Kasumi-1 (cell line): ENCODE measurements around the gene KRT80.

Source experiments
- DNase-seq, 2 experiments: peaks; one replicate each; lab custom pipeline; 2025; lab: John Stamatoyannopoulos, UW

The KRT80 gene

DNA sequence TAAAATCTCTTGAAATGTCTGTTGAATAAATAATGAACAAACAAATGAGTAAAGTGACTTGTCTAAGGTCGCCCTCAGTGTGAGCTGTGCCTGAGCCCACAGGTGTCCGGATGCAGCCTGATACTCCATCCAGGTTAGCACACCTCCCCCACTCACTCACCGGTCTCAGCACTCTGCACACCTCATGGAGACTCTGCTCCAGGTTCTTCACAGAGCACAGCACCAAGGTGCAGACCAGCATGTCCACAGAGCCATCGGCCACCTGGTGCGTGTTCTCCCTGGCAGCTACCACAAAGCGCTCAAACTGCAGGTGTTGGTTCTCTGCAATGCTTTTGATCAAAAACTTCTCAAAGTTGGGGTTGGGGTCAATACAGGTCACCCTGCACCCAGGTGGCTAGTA, 37.1 kb upstream of the KRT80 start:
- DNase-seq: no peak

- DNase-seq: no peak
Observed at GRCh38 chr12:52228366-52228765, 36.6 kb upstream of the KRT80 start.

DNA sequence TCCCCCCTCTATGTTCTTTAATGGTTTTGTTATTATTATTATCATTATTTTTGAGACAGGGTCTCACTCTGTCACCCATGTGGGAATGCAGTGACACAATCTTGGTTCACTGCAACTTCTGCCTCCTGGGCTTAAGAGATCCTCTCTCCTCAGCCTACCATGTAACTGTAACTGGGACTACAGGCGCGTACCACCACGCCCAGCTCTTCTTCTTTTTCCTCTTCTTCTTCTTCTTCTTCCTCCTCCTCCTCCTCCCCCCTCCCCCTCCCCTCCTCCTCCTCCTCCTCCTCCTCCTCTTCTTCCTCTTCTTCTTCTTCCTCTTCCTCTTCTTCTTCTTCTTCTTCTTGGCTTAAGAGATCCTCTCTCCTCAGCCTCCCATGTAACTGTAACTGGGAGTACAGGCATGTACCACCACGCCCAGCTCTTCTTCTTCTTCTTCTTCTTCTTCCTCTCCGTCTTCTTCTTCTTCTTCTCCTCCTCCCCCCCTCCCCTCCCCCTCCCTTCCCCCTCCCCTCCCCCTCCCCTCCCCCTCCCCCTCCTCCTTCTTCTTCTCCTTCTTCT, 35.9 kb upstream of the KRT80 start:
- no peak for DNase-seq

DNA sequence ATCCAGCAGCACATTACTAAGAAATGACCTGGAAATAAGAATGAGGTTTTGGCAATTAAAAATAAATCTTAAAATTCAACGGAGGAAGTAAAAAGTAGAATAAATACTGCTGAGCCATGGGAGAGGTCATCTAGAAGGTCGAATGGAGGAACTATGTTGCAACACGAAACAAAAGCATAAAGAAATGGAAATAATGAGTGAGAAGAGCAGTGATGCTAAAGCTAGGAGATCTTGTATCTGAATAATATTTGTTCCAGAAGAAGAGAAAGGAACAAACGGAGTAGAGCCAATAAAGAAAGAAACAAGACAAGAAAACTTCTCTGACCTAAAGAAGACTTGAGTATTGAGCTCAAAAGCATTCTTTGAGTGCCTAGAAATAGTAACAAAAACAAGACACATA, 34.6 kb upstream of the KRT80 start:
- no peak for DNase-seq

DNA sequence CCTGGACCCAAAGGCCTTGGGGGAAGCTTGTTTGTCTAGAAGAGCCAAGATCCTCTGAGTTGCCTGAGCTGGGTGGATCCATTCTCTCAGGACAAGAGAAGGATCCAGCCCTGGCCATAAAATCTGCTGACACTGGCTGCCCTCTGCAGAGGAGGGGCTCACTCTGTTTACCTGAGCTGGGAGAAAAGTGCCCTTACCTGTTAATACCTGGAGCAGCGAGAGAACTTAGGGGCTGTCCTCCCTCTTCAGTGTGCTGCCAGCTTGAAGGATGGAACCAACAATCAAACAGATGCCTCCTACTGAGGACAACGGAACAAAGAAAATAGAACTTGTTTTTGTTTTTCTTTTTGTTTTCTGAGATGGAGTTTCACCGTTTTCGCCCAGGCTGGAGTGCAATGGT, 33.9 kb upstream of the KRT80 start:
- no peak for DNase-seq

GRCh38 chr12:52224151-52224550, 32.3 kb upstream of the KRT80 start:
- no peak for DNase-seq

DNA sequence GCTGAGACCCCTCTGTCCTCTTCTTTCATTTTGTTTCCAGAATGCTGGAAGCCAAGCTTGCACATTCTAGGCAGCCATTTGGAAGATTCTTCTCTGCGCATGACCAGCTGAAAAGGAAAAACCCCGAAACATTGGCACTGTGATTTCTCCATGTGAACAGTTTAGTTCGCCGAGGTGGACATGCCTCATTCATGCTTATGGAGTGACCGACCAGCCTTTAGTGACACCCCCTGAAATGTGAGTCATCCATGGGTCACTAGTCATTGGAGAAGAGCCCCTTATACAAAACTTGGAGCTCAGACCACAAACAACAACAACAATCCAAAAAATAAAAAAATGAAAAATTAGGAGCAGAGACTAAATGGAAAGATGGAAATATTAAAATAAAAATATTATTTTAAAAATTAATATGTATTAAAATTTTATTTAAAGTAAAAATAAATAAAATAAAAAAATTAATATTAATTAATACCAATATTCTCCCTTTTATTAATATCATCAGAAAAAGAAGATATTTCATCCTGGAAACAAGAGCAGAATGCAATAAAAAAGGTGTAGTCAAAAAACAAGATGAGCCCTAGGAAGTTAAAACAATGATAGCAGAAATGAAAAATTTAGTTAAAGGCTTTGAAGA, 31.7 kb upstream of the KRT80 start:
- DNase-seq: no peak

DNA sequence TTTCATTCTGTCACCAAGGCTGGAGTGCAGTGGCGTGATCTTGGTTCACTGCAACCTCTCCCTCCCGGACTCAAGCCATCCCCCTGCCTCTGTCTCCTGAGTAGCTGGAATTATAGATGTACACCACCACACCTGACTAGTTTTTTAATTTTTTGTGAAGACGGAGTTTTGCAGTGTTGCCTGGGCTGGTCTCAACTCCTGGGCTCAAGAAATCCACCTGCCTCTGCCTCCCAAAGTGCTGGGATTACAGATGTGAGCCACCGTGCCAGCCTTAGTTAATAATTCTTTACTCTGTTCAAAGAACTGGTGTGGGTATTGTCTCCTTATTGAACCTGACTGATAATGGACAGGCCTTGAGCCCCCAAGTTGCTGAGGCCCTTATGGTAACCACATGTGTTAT, 30.9 kb upstream of the KRT80 start:
- DNase-seq: no peak

DNA sequence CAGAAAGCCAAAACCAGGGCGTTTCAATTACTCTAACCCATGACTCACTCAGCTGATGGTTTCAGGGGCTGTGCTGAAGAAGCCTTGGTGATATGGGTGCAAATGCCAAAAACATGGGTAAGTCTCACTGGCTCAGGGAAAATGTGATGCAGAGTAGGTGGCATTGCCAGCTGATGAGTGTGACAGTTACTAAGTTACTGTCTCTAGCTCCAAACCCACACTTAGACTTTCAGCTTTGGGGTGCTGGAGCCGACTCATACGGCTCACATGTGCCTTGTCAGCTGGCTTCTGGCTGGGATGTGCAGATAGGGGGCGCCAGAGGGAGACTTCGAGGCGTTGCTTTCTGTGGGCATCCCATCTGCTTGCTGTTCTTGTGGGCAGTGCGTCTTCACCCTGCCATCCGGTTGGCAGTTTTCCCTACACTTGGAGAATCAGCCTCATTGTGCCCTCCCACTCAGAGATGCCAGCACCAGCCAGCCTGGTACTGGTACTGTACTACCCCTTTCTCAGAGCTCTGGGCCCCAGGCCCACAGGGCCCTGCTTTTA, 30.2 kb upstream of the KRT80 start:
- DNase-seq: peak; percentile 26 to 41

- no peak for DNase-seq
Observed at GRCh38 chr12:52221070-52221781, 29.4 kb upstream of the KRT80 start.

DNA sequence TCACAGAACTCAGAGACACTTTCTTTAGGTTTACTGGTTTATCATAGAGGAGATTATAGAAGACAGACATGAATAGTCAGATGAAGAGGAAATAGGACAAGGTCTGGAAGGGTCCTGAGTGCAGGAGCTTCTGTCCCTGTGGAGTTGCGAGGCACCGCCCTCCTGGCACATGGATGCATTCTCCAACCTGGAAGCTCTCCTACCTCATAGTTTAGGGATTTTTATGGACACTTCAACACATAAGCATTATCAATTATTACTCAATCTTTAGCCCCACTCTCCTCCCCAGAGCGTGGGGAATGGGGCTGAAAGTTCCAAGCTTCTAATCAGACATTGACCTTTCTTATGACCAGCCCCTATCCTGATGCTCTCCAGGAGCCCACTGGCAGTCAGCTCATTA, 28.7 kb upstream of the KRT80 start:
- DNase-seq: no peak

- DNase-seq: no peak
Observed at GRCh38 chr12:52218001-52218400, 26.2 kb upstream of the KRT80 start.

GRCh38 chr12:52217223-52217622, 25.4 kb upstream of the KRT80 start:
- DNase-seq: no peak

- DNase-seq: no peak
Observed at GRCh38 chr12:52216807-52217206, 25.0 kb upstream of the KRT80 start.

GRCh38 chr12:52216100-52216499, 24.3 kb upstream of the KRT80 start:
- no peak for DNase-seq

GRCh38 chr12:52215587-52216031, 23.8 kb upstream of the KRT80 start:
- no peak for DNase-seq

DNA sequence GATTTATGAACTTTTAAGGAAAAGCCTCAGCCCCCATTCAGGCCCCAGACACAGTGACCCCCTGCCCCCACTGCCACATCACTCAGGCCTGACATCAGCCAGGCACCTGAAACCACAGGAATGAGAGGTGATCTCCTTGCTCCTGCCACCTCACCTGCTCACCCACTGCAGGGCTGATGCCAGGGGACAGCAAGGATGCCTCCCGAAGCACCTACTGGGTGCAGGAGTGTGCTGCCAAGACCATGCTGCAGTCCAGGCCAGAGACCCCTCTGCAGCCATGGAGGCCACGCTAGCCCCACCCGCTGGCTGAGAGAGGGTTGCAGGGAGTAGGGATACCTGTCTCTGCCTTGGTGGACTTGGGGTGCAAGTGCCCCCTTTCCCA, 22.6 kb upstream of the KRT80 start:
- DNase-seq: no peak

DNA sequence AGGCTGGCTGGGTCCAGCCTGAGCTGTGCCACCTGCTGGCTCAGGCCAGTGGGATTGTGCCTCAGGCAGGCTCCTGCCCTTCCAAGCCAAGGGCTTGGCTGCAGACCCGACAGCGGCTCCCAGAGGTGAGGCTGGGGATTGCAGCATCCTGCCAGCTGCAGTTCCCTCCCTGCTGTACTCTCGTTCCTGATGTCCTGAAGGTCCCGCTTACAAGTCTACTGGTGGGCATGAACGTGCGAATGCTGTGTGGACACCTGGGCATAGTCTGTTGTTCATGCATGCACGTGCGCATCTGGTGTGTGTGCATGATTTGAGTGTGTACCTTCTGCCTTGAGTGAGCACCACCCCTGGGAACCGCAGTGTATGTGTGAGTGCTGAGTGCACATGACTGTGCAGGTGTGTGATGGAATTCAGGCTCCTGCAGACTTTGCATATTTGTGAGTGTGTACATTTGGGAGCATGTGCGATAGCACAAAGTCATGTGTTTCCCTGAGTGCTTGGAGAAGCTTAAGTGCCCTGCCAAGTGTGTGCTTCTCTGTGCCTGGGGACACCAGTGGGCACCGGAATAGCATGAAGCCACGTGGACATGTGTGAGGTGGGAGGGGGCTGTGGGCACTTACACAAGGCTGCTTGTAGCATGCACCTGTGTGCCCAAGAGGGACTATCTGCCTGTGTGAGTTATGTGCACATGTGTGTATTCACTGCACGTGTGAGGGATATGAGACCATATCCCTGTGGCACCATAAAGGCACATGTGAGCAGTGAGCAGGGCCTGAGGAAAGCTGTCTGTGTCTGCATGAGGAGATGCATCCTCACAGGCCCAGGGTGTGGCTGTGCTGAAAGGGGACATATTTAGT, 22.0 kb upstream of the KRT80 start:
- peak; percentile 65 to 74 for DNase-seq

GRCh38 chr12:52212701-52213563, 21.1 kb upstream of the KRT80 start:
- no peak for DNase-seq

DNA sequence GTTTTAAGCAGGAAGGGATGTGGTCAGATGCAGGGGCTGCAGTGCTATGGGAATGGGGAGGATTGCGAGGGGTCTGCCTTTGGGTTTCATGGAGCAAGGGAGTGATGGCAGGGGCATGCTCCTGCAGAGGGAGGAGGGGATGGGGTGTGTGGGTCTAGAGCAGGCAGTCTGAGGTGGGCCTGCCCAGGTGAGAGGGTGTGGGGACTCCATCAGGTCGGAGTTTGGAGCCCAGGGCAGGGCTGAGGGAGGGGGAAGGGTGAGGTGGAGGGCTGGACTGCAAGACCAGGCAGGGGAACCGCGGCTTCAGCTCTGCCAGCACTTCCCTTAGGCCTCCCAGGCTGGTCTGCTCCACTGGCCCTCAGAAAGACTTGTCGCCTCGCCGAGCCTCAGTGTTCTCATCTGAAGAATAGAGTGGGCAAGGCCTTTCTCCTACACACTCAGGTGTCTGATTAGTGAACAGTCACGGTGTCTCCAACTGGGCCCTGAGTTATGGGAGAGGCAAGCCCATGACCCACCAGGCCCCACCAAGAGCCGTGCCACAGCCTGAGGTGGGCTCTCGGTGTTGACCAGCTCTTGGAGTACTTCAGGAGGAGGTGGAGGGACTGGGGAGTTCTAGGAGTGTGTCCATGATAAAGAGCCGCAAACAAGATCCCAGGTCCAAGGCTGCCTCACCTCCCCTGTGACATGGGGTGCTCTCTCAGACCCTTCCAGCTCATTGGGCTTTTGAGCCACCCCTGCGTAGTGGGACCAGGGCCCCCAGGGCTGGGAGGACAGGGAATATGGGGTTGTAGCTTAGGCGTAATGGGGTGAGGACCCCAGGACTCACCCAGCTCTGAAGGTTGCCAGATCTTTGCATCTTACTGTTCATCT, 20.1 kb upstream of the KRT80 start:
- no peak for DNase-seq
